ENCODE results near the gene OBSCN.
A peak's percentile ranks its signal among the peaks of the same experiment; 100 is the strongest.
"Not testable (repeated sequence)": the region's sequence is repeated elsewhere in the genome, so short reads cannot be mapped to it uniquely, and the experiment has no call there.

Gene OBSCN

GRCh38 chr1:228261706-228262105 lies 53.9 kb downstream of the OBSCN start:
- no peak for DNase-seq

- no peak for DNase-seq
These were observed 54.6 kb downstream of the OBSCN start for GRCh38 chr1:228262475-228262874.

GRCh38 chr1:228263636-228264035 lies 55.8 kb downstream of the OBSCN start:
- no peak for DNase-seq

- no peak for DNase-seq
These were observed 56.4 kb downstream of the OBSCN start for GRCh38 chr1:228264090-228264829.

GRCh38 chr1:228265167-228265566 lies 57.3 kb downstream of the OBSCN start:
- no peak for DNase-seq

GRCh38 chr1:228267962-228268880 lies 60.4 kb downstream of the OBSCN start:
- no peak for DNase-seq

- no peak for DNase-seq
These were observed 61.0 kb downstream of the OBSCN start for GRCh38 chr1:228268881-228269265.

GRCh38 chr1:228269431-228269830 lies 61.6 kb downstream of the OBSCN start:
- DNase-seq = not testable (repeated sequence)

GRCh38 chr1:228270032-228270431 lies 62.2 kb downstream of the OBSCN start:
- DNase-seq = no peak

GRCh38 chr1:228271701-228272251 lies 63.9 kb downstream of the OBSCN start:
- no peak for DNase-seq

- DNase-seq = no peak
These were observed 64.5 kb downstream of the OBSCN start for GRCh38 chr1:228272331-228272791.

- DNase-seq = no peak
These were observed 65.2 kb downstream of the OBSCN start for GRCh38 chr1:228272831-228273571.

- no peak for DNase-seq
These were observed 66.0 kb downstream of the OBSCN start for GRCh38 chr1:228273720-228274451.

GRCh38 chr1:228274452-228275178 lies 66.8 kb downstream of the OBSCN start:
- DNase-seq = peak; percentile 26

- DNase-seq = peak; percentile 31
These were observed 67.3 kb downstream of the OBSCN start for GRCh38 chr1:228275179-228275429.

- peak; percentile 92 for DNase-seq
These were observed 67.8 kb downstream of the OBSCN start for GRCh38 chr1:228275430-228276173.

GRCh38 chr1:228276174-228276831 lies 68.5 kb downstream of the OBSCN start:
- no peak for DNase-seq

GRCh38 chr1:228276901-228277490 lies 69.2 kb downstream of the OBSCN start:
- DNase-seq = no peak

- no peak for DNase-seq
These were observed 69.9 kb downstream of the OBSCN start for GRCh38 chr1:228277491-228278431.

All from activated CD4-positive, alpha-beta T cell treated with anti-CD3 and anti-CD28 coated beads for 48 hours (primary cell).